T-cell (primary cell): ENCODE results near the gene IMPDH2. TPM values are rescaled to one million over a fixed set of nuclear protein-coding genes. Genes with fewer than 3 reads are reported as not detected.
A peak's percentile ranks its signal among the peaks of the same experiment; 100 is the strongest.

Source experiments
- ATAC-seq, 4 experiments: fragments of 200-7000 bp in 3 of 4; fragments of 150-1000 bp in 1 of 4; cut with Tn5 transposase; replicated peaks in 1 of 4; 1 replicate in 3 of 4; 2 replicates in 1 of 4; pipeline ENCODE4 v1.10.0; 2021; ENCODE audit warnings: moderate library complexity in 3 of 4, mild to moderate bottlenecking in 2 of 4, moderate number of reproducible peaks in 1 of 4
- CTCF ChIA-PET, 2 donors: fragments of 300-600 bp; sonication (Branson Sonifier 250); formaldehyde crosslinking; loops; one replicate each; lab custom pipeline; 2022; ENCODE audit warnings: antibody characterized with exemption in 2 of 2; lab: Charles Lee
- POLR2A ChIA-PET, 2 donors: fragments of 300-600 bp; sonication (Branson Sonifier 250); formaldehyde crosslinking; loops; one replicate each; lab custom pipeline; 2022; ENCODE audit warnings: antibody characterized with exemption in 2 of 2; lab: Charles Lee
- DNase-seq, 35 experiments: peaks; one replicate each; pipeline versions ENCODE4 v3.0.0 to v3.0.0-alpha.2; 2013 to 2023
- H3K27ac ChIP-seq: one replicate; pipeline ENCODE4 v1.5.1; 2013; ENCODE audit warnings: low read length
- H3K27me3 ChIP-seq, 2 experiments: replicated peaks in 1 of 2; 1 replicate in 1 of 2; 2 replicates in 1 of 2; pipeline versions ENCODE4 v1.6.1 to v1.7.0; 2013; ENCODE audit warnings: low read length in 1 of 2, mixed read lengths in 1 of 2; ENCODE audit not compliant: control insufficient read depth in 2 of 2, insufficient read depth in 2 of 2; ENCODE audit errors: extremely low read depth in 1 of 2
- H3K36me3 ChIP-seq, 2 donors: 1 replicate in 1 of 2; 2 replicates in 1 of 2; pipeline versions ENCODE4 v1.6.1 to v1.7.0; 2013; ENCODE audit warnings: low read length in 1 of 2; ENCODE audit not compliant: control insufficient read depth in 2 of 2, insufficient read depth in 1 of 2; ENCODE audit errors: extremely low read depth in 1 of 2
- H3K4me1 ChIP-seq, 2 experiments: 1 replicate in 1 of 2; 2 replicates in 1 of 2; pipeline versions ENCODE4 v1.6.1 to v1.7.0; 2013; ENCODE audit warnings: low read length in 2 of 2, mixed read lengths in 1 of 2; ENCODE audit not compliant: insufficient read depth in 2 of 2, control insufficient read depth in 1 of 2; ENCODE audit errors: extremely low read depth in 1 of 2
- H3K4me3 ChIP-seq, 2 donors: 1 replicate in 1 of 2; 2 replicates in 1 of 2; pipeline versions ENCODE4 v1.5.1 to v1.7.0; 2013; ENCODE audit warnings: mild to moderate bottlenecking in 2 of 2, low read length in 1 of 2, moderate library complexity in 1 of 2; ENCODE audit not compliant: control insufficient read depth in 1 of 2; ENCODE audit errors: extremely low read depth in 1 of 2
- H3K9me3 ChIP-seq: 2 replicates; pipeline ENCODE4 v1.7.0; 2013
- H3K27ac Mint-ChIP-seq, 2 donors: one replicate each; pipeline ENCODE4 v1.8.0; 2020 to 2021; ENCODE audit warnings: mild to moderate bottlenecking in 2 of 2, mixed read lengths in 2 of 2
- H3K27me3 Mint-ChIP-seq, 2 donors: one replicate each; pipeline ENCODE4 v1.8.0; 2021 to 2022; ENCODE audit warnings: mixed read lengths in 2 of 2
- H3K36me3 Mint-ChIP-seq: one replicate; pipeline ENCODE4 v1.8.0; 2021; ENCODE audit warnings: mixed read lengths
- H3K4me1 Mint-ChIP-seq, 3 donors: one replicate each; pipeline ENCODE4 v1.8.0; 2020 to 2022; ENCODE audit warnings: mixed read lengths in 3 of 3, mild to moderate bottlenecking in 1 of 3
- H3K4me3 Mint-ChIP-seq, 3 donors: one replicate each; pipeline ENCODE4 v1.8.0; 2020 to 2022; ENCODE audit warnings: mild to moderate bottlenecking in 3 of 3, mixed read lengths in 3 of 3, moderate library complexity in 3 of 3
- H3K9me3 Mint-ChIP-seq, 3 donors: one replicate each; pipeline ENCODE4 v1.8.0; 2020 to 2022; ENCODE audit warnings: mixed read lengths in 3 of 3
- WGBS: methylation state at CpG from one replicate; pipeline ENCODE4 v1.1.5; 2013; ENCODE audit warnings: missing lambda C conversion rate; ENCODE audit not compliant: insufficient coverage; 5-methylcytosine and 5-hydroxymethylcytosine counted together
- total RNA-seq, 35 experiments: library from RNA in 6 of 35; stranded (reverse) in 6 of 35; fragments of 120-200 nt in 1 of 35; gene quantifications; one replicate each; pipeline versions ENCODE4 v1.2.1 to v1.2.4 and lab custom pipeline; 2013 to 2026

The IMPDH2 gene
- total RNA-seq (100 to 1,000 TPM; 110 to 160 (median 149) TPM), total RNA-seq (lab: John Stamatoyannopoulos, UW) (3.0 to 18.8 (median 9.9) reads per million in 29 experiments)
- 126 TPM for total RNA-seq (2013)

DNA sequence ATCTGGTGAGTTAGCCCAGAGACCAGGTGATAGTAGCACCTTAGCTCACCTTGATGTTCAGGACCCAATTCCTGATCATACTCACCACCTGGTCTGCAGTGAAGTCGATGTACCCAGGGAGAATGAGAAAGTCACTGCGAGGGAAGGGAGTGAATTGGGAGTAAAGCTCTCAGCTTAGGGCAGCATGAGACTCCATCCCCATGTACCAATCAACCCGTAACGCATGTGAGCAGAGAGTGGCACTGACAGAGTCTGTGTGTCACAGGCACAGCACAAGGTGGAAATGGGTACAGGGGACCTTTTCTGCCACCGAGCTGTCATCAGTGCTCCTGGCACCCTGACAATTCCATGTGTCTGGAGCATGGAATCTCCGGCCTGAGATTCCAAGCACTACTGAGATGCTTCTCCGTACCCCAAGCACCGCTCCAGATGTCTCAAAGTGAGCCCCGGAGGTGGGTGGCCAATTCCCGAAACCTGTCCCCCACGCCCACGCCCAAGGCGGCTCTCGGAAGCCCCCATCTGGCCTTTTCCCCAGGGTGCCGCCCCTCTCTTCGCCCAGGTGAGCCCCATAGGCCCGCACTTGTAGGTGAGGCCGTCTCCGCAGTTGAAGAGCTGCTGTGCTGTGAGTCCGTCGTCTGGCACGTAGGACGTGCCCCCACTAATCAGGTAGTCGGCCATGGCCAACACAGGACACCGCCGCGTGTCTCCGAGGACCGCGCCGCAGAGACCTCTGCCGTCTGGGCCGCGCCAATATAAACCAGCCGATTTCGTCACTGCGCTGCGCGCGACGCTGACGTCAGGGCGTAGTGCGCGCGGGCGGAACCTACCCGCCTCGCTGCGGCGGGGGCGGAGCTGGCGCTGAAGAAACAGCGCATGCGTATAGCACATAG, at the start of gene IMPDH2:
TSS of gene IMPDH2 (minus strand) at position 726 of the 890 bp plus-strand sequence. CDS start at position 678, 48 bp downstream.
- ChIA-PET POLR2A (interaction anchor here (0.5 to 1.2 kb wide), 13 partner anchors 8 to 375 kb away, joined by 3 to 9 read pairs (median 4); partner anchors contain the start of genes QRICH1 (in 1 of the 2) and WDR6 (in 1 of the 2)), CTCF (interaction anchor here (0.5 to 1.9 kb wide), 9 partner anchors 9 to 420 kb away, joined by 3 to 26 read pairs (median 4); partner anchors contain the start of genes USP19 (in 1 of the 2) and WDR6 (in 1 of the 2))
- Mint-ChIP-seq H3K36me3 (peaks cover 31% of the 10 kb centered on the region), H3K4me3 (peak within 1 kb of the TSS; percentile 84 to 91 (median 89)), H3K9me3 (no peaks in the 10 kb centered on the region), H3K27me3 (no peaks in the 10 kb centered on the region), H3K27ac (peak within 1 kb of the TSS; percentile 91 to 93), H3K4me1 (peaks cover 35 to 44% (median 43%) of the 10 kb centered on the region in 3 donors)
- DNase-seq (peak; percentile 82 to 98 (median 90)), ATAC-seq (peak; percentile 94 to 98 (median 96))
- WGBS = under 1% methylated on average over 49 of the region's 55 CpGs
- H3K4me1 ChIP-seq = peaks cover 7 to 20% of the 10 kb centered on the region in 2 experiments
- no peaks in the 10 kb centered on the region for H3K27me3 ChIP-seq
- H3K9me3 ChIP-seq = no peaks in the 10 kb centered on the region
- H3K36me3 ChIP-seq = peaks cover 20 to 68% of the 10 kb centered on the region in 2 donors
- H3K4me3 ChIP-seq = peak within 1 kb of the TSS; percentile 79 to 81
- H3K27ac ChIP-seq = peak within 1 kb of the TSS; percentile 91

- H3K27ac Mint-ChIP-seq = no peak overlapping the region
- WGBS = 83% methylated on average over 1 of the region's 4 CpGs
- H3K27me3 Mint-ChIP-seq = no peaks in the 10 kb centered on the region
- H3K4me1 Mint-ChIP-seq = peaks cover 8 to 24% (median 20%) of the 10 kb centered on the region in 3 donors
- no peak for DNase-seq
- ChIA-PET POLR2A (no interaction called here), CTCF (no interaction called here)
- ATAC-seq = no peak
- Histone ChIP-seq H3K27ac (no peak overlapping the region), H3K4me3 (no peak overlapping the region), H3K4me1 (no peaks in the 10 kb centered on the region), H3K9me3 (no peaks in the 10 kb centered on the region), H3K36me3 (peaks cover 11 to 62% of the 10 kb centered on the region in 2 donors), H3K27me3 (no peaks in the 10 kb centered on the region)
- H3K4me3 Mint-ChIP-seq = no peak overlapping the region
- H3K9me3 Mint-ChIP-seq = no peaks in the 10 kb centered on the region
- peaks cover 18% of the 10 kb centered on the region for H3K36me3 Mint-ChIP-seq
Measured at GRCh38 chr3:49076646-49077045, 47.4 kb upstream of the IMPDH2 start.

DNA sequence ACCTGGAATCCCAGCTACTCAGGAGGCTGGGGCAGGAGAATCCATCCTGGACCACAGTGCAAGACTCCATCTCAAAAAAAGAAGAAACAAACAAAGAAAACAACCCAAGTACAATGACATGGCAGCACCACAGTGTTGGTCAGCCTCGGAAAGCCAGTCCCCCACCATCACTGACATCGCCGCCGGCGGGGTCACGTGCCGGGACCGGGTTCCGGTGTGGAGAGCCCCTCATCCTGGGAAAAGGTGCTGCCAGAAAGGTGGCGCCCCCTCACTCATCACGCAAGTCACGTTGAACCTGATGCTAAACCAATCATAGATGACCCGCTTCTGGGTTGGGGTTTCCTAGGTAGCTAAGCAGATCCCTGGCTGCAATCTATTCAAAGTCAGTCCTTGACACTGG, 46.9 kb upstream of the IMPDH2 start:
- DNase-seq = no peak
- Mint-ChIP-seq H3K27ac (no peak overlapping the region), H3K9me3 (no peaks in the 10 kb centered on the region), H3K36me3 (peaks cover 23% of the 10 kb centered on the region), H3K4me3 (no peak overlapping the region), H3K27me3 (no peaks in the 10 kb centered on the region), H3K4me1 (peaks cover 8 to 21% (median 16%) of the 10 kb centered on the region in 3 donors)
- 98% methylated on average over 9 of the region's 13 CpGs for WGBS
- H3K36me3 ChIP-seq = peaks cover 11 to 67% of the 10 kb centered on the region in 2 donors
- ChIA-PET POLR2A (no interaction called here), CTCF (no interaction called here)
- H3K27me3 ChIP-seq = no peaks in the 10 kb centered on the region
- H3K9me3 ChIP-seq = no peaks in the 10 kb centered on the region
- ATAC-seq = no peak
- H3K27ac ChIP-seq = no peak overlapping the region
- H3K4me3 ChIP-seq = no peak overlapping the region
- H3K4me1 ChIP-seq = no peaks in the 10 kb centered on the region

GRCh38 chr3:49058011-49058410, 28.8 kb upstream of the IMPDH2 start:
- H3K27me3 Mint-ChIP-seq = no peaks in the 10 kb centered on the region
- 100% methylated on average over 7 of the region's 7 CpGs for WGBS
- peaks cover 1 to 9% (median 2%) of the 10 kb centered on the region in 3 donors for H3K4me1 Mint-ChIP-seq
- Histone ChIP-seq H3K4me1 (no peaks in the 10 kb centered on the region), H3K4me3 (no peak overlapping the region), H3K36me3 (peaks cover 12 to 62% of the 10 kb centered on the region in 2 donors), H3K27me3 (no peaks in the 10 kb centered on the region), H3K9me3 (no peaks in the 10 kb centered on the region), H3K27ac (no peak overlapping the region)
- DNase-seq (no peak), ATAC-seq (no peak)
- no peaks in the 10 kb centered on the region for H3K9me3 Mint-ChIP-seq
- peaks cover 30% of the 10 kb centered on the region for H3K36me3 Mint-ChIP-seq
- no peak overlapping the region for H3K4me3 Mint-ChIP-seq
- no peak overlapping the region for H3K27ac Mint-ChIP-seq
- POLR2A ChIA-PET = no interaction called here
- CTCF ChIA-PET = no interaction called here

- peaks cover 34% of the 10 kb centered on the region for H3K36me3 Mint-ChIP-seq
- H3K27ac Mint-ChIP-seq = no peak overlapping the region
Measured at GRCh38 chr3:49057268-49057667, 28.1 kb upstream of the IMPDH2 start.

GRCh38 chr3:49054344-49054862, 25.2 kb upstream of the IMPDH2 start:
- no peak overlapping the region for H3K4me3 Mint-ChIP-seq
- ATAC-seq (no peak), DNase-seq (no peak)
- Histone ChIP-seq H3K27me3 (no peaks in the 10 kb centered on the region), H3K4me1 (no peaks in the 10 kb centered on the region), H3K27ac (no peak overlapping the region), H3K4me3 (no peak overlapping the region), H3K9me3 (no peaks in the 10 kb centered on the region), H3K36me3 (peaks cover 16 to 55% of the 10 kb centered on the region in 2 donors)
- H3K27ac Mint-ChIP-seq = no peak overlapping the region
- CTCF ChIA-PET = no interaction called here
- no CpG with 5 or more reads among the region's 2 CpGs for WGBS
- peaks cover 6 to 32% (median 16%) of the 10 kb centered on the region in 3 donors for H3K4me1 Mint-ChIP-seq
- POLR2A ChIA-PET = interaction anchor here in 1 of 2 donors (0.6 kb wide), 2 partner anchors 8 to 35 kb away, joined by 3 to 10 read pairs; no protein-coding TSS in a partner anchor
- H3K27me3 Mint-ChIP-seq = no peaks in the 10 kb centered on the region
- no peaks in the 10 kb centered on the region for H3K9me3 Mint-ChIP-seq
- peaks cover 39% of the 10 kb centered on the region for H3K36me3 Mint-ChIP-seq

More at GRCh38 chr3:49057268-49057667, 28.1 kb upstream of the IMPDH2 start:
- ChIA-PET CTCF (no interaction called here), POLR2A (no interaction called here)
- Mint-ChIP-seq H3K27me3 (no peaks in the 10 kb centered on the region), H3K9me3 (no peaks in the 10 kb centered on the region), H3K4me3 (no peak overlapping the region), H3K4me1 (peaks cover 1 to 14% (median 2%) of the 10 kb centered on the region in 3 donors)
- H3K27ac ChIP-seq = no peak overlapping the region
- DNase-seq (no peak), ATAC-seq (peak in 1 of 4 experiments; percentile 24)
- no peaks in the 10 kb centered on the region for H3K9me3 ChIP-seq
- H3K36me3 ChIP-seq = peaks cover 11 to 62% of the 10 kb centered on the region in 2 donors
- no peaks in the 10 kb centered on the region for H3K4me1 ChIP-seq
- WGBS = 96% methylated on average over 9 of the region's 10 CpGs
- no peak overlapping the region for H3K4me3 ChIP-seq
- H3K27me3 ChIP-seq = no peaks in the 10 kb centered on the region
